ENCODE data around the gene IL1F10.

IL1F10 gene

DNA sequence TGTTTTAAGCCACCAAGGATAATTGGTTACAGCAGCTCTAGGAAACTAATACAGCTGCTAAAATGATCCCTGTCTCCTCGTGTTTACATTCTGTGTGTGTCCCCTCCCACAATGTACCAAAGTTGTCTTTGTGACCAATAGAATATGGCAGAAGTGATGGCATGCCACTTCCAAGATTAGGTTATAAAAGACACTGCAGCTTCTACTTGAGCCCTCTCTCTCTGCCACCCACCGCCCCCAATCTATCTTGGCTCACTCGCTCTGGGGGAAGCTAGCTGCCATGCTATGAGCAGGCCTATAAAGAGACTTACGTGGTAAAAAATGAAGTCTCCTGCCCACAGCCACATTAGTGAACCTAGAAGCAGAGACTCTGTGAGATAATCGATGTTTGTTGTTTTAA, 3.5 kb upstream of the IL1F10 start:
- no peaks in the 10 kb centered on the region for H3K27me3 ChIP-seq (ENCODE audit: insufficient read depth, low read depth, severe bottlenecking)

DNA sequence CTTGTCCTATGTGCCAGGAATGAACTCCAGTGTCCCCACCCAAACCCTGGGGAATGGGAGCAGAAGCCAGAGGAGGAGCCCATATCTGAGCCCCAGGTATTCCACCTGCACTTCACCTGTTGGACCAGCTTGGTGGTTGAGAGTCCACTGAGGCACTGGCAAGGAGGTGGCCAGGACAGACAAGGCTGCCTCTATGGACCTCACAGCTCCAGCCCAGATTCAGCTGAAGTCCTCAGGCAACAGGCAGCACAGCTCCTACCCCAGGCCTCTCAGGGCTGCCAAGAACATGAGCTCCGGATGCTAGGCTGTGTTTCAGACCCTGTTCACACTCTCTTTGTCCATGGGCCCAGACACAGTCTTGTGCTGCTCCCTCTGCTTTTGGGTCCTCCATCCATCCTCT, 2.9 kb upstream of the IL1F10 start:
- no peaks in the 10 kb centered on the region for H3K36me3 ChIP-seq

More for the DNA sequence above, 3.5 kb upstream of the IL1F10 start:
- Histone ChIP-seq H3K4me3 (ENCODE audit: low read depth, low read length) (no peak overlapping the region), H3K27ac (no peak overlapping the region), H3K36me3 (no peaks in the 10 kb centered on the region), H3K9me3 (ENCODE audit: severe bottlenecking) (no peaks in the 10 kb centered on the region)
- DNase-seq, result no peak
- TF ChIP-seq CTCF (IDR thresholded peaks at IDR 0.05; ENCODE audit: low read depth, low read length), result no peak

DNA sequence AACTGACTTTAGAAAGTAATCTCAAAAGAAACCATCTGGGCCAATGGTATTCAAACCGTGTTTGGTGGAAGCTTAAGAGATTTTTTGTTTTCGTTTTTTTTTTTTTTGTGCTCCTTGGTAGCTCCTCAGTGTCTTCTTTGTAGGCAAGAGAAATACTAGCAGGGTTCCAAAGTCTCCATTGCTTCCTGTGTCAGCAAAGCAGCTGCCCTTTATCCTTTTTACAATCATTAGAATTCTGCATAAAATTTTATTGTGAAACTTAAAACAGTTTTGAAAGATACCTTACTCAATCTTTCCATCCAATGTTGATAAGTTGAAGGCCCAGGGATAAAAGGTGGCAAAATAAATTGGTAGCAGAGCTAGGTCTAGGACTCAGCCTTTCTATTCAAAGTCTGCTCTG, 479 bp downstream of the IL1F10 start:
- H3K36me3 ChIP-seq, result no peaks in the 10 kb centered on the region
- DNase-seq, result no peak
- H3K9me3 ChIP-seq (ENCODE audit: severe bottlenecking), result no peaks in the 10 kb centered on the region
- no peaks in the 10 kb centered on the region for H3K27me3 ChIP-seq (ENCODE audit: insufficient read depth, low read depth, severe bottlenecking)
- H3K27ac ChIP-seq, result no peak overlapping the region
- H3K4me3 ChIP-seq (ENCODE audit: low read depth, low read length), result no peak overlapping the region
- no peak for TF ChIP-seq CTCF (IDR thresholded peaks at IDR 0.05; ENCODE audit: low read depth, low read length)

More for the DNA sequence above, 2.9 kb upstream of the IL1F10 start:
- no peak for DNase-seq
- Histone ChIP-seq H3K27ac (no peak overlapping the region), H3K27me3 (ENCODE audit: insufficient read depth, low read depth, severe bottlenecking) (no peaks in the 10 kb centered on the region), H3K4me3 (ENCODE audit: low read depth, low read length) (no peak overlapping the region), H3K9me3 (ENCODE audit: severe bottlenecking) (no peaks in the 10 kb centered on the region)
- TF ChIP-seq CTCF (IDR thresholded peaks at IDR 0.05; ENCODE audit: low read depth, low read length), result no peak

DNA sequence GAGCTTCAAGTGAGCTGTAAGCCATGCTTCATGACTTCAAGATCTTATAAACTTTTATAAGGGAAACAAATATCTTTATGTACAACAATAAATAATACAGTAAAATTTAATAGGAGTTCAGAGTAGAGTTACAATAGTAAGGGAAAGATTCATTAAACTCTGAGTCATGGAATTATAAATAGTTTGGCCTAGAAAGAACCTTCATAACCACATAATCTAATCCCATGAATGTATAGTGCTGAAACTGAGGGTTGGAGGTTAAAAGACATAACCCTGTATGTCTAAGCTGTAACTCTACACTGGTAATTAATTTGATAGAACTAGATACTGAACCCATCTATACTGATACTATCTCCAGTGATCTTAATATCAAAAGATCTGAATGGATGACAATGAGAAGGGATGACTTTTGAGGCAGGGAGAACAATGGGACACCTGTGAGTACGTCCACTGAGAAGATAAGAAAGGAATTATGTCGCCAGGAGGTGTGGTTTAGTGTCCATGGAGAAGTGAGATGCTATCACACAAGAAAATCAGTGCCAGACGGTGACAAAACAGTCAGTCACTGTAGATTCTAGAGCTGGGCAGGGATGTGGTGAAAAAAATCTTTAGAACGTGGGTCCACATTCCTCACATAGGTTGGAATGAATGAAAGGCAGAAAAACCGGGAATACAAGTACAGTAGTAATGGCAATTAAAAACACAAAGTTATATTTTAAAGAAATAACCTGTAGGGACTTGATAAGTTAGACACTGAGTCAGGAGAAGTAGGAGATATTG, 1.1 kb downstream of the IL1F10 start:
- H3K4me3 ChIP-seq (ENCODE audit: low read depth, low read length), result no peak overlapping the region
- TF ChIP-seq CTCF (IDR thresholded peaks at IDR 0.05; ENCODE audit: low read depth, low read length), result no peak
- no peaks in the 10 kb centered on the region for H3K9me3 ChIP-seq (ENCODE audit: severe bottlenecking)
- no peak for DNase-seq
- H3K27me3 ChIP-seq (ENCODE audit: insufficient read depth, low read depth, severe bottlenecking), result no peaks in the 10 kb centered on the region
- H3K27ac ChIP-seq, result no peak overlapping the region
- no peaks in the 10 kb centered on the region for H3K36me3 ChIP-seq

DNA sequence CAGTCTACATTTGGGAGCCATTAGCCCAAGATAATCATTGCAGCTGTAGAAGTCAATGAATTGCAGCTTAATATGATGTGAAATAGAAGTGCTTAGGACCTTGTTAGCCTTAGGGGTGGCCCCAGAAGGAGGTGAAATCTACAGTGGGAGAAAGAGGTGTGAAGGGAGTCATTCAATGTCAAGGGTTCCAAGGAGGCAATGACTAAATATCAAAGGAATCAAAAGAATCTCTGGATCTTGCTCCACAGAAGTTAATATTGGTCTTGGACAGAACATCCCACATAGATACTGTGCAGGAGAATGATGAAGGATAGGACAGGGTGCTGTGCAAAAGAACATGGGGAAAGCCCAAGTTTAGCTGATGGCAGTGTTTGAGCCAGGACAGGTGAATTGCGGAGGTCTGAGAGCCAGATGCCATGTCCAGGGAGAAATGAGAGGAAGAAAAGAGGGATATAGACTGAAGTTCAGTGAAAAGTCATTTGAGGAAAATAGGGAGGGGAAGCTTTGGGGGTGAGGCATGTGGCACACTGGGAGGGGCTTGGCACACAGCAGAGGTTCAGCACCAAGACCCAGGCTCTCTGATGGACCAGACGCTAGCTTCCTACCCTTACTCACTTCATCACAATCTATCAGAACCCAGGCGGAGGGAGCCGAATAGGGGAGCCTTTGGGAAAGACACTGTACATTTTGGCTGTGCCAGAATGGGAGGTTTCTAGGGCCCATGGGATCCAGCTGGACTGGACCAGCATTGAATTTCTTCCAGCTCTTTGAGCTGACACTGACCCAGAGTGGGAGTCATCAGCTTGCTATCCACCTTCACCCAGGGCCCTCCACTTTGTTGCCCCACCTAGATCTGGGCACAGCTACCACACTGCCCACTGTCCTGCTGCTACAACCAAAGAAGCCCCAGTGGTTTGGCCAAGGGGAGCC, 2.2 kb downstream of the IL1F10 start:
- Histone ChIP-seq H3K4me3 (ENCODE audit: low read depth, low read length) (no peak overlapping the region), H3K36me3 (no peaks in the 10 kb centered on the region), H3K27me3 (ENCODE audit: insufficient read depth, low read depth, severe bottlenecking) (no peaks in the 10 kb centered on the region), H3K27ac (no peak overlapping the region), H3K9me3 (ENCODE audit: severe bottlenecking) (no peaks in the 10 kb centered on the region)
- no peak for DNase-seq
- no peak for TF ChIP-seq CTCF (IDR thresholded peaks at IDR 0.05; ENCODE audit: low read depth, low read length)

Data from WERI-Rb-1 (cell line).